ENCODE results near the gene BCCIP.

GRCh38 chr10:125836746-125837145, 13.4 kb downstream of the BCCIP start:
- TF ChIP-seq POLR2A (IDR thresholded peaks at IDR 0.05; ENCODE audit: low read length) (no peak), GATA1 (IDR thresholded peaks at IDR 0.05; ENCODE audit: low read depth, low read length) (no peak)

Measured in erythroblast (primary cell).